HG03378 (cell line): ENCODE data around the gene RGL2.

ENCODE experiments used
- ATAC-seq: cut with Tn5 transposase; IDR thresholded peaks from one replicate; pipeline ENCODE4 v1.9.1; 2021; ENCODE audit warnings: mild to moderate bottlenecking, moderate library complexity; ENCODE audit not compliant: unreplicated experiment

Gene RGL2

GRCh38 chr6:33316603-33317418 is 18.1 kb upstream of the RGL2 start:
- no peak for ATAC-seq

- ATAC-seq = no peak
Observed at GRCh38 chr6:33315793-33316602, 17.3 kb upstream of the RGL2 start.

- no peak for ATAC-seq
Observed at GRCh38 chr6:33314943-33315792, 16.4 kb upstream of the RGL2 start.

GRCh38 chr6:33314515-33314942 is 15.8 kb upstream of the RGL2 start:
- no peak for ATAC-seq

- ATAC-seq = no peak
Observed at GRCh38 chr6:33313709-33314514, 15.2 kb upstream of the RGL2 start, which contains the start of gene TAPBP. TSS of gene TAPBP (minus strand) at chr6:33314078. CDS start at chr6:33314041, 37 bp downstream.

GRCh38 chr6:33313105-33313708 is 14.5 kb upstream of the RGL2 start:
- ATAC-seq = no peak

GRCh38 chr6:33312361-33313104 is 13.8 kb upstream of the RGL2 start:
- no peak for ATAC-seq

- no peak for ATAC-seq
Observed at GRCh38 chr6:33306356-33306755, 7.6 kb upstream of the RGL2 start.

GRCh38 chr6:33305052-33305451 is 6.3 kb upstream of the RGL2 start:
- no peak for ATAC-seq

GRCh38 chr6:33304216-33304615 is 5.5 kb upstream of the RGL2 start:
- ATAC-seq = no peak

GRCh38 chr6:33301877-33302276 is 3.1 kb upstream of the RGL2 start:
- no peak for ATAC-seq

- peak; percentile 60 for ATAC-seq
Observed at GRCh38 chr6:33299237-33299944, 649 bp upstream of the RGL2 start.

- no peak for ATAC-seq
Observed at GRCh38 chr6:33297956-33298772, 578 bp downstream of the RGL2 start.

- no peak for ATAC-seq
Observed at GRCh38 chr6:33297406-33297955, 1.3 kb downstream of the RGL2 start.

- no peak for ATAC-seq
Observed at GRCh38 chr6:33296797-33297405, 1.8 kb downstream of the RGL2 start.

GRCh38 chr6:33295621-33296369 is 2.9 kb downstream of the RGL2 start:
- ATAC-seq = no peak
